HuH-7.5 (cell line): ENCODE data around the gene SLC31A2.

Experiments
- DNase-seq: peaks from one replicate; pipeline ENCODE4 v3.0.0; 2011; ENCODE audit warnings: low spot score

Gene SLC31A2

GRCh38 chr9:113151696-113152630 is 1.2 kb downstream of the SLC31A2 start:
- no peak for DNase-seq

- no peak for DNase-seq
These were observed 1.9 kb downstream of the SLC31A2 start for GRCh38 chr9:113152699-113153098.

- DNase-seq = no peak
These were observed 2.8 kb downstream of the SLC31A2 start for GRCh38 chr9:113153599-113153998.

GRCh38 chr9:113154471-113154870 is 3.7 kb downstream of the SLC31A2 start:
- DNase-seq = no peak

- no peak for DNase-seq
These were observed 4.1 kb downstream of the SLC31A2 start for GRCh38 chr9:113154946-113155345.

- DNase-seq = no peak
These were observed 5.2 kb downstream of the SLC31A2 start for GRCh38 chr9:113155911-113156588.

GRCh38 chr9:113156880-113157279 is 6.1 kb downstream of the SLC31A2 start:
- no peak for DNase-seq

GRCh38 chr9:113158446-113158845 is 7.6 kb downstream of the SLC31A2 start:
- no peak for DNase-seq

- DNase-seq = no peak
These were observed 9.8 kb downstream of the SLC31A2 start for GRCh38 chr9:113160571-113160970.

GRCh38 chr9:113163001-113163400 is 12.2 kb downstream of the SLC31A2 start:
- DNase-seq = no peak

- DNase-seq = no peak
These were observed 13.9 kb downstream of the SLC31A2 start for GRCh38 chr9:113164536-113165300.

GRCh38 chr9:113166039-113166438 is 15.2 kb downstream of the SLC31A2 start:
- DNase-seq = no peak

GRCh38 chr9:113168809-113169208 is 18.0 kb downstream of the SLC31A2 start:
- no peak for DNase-seq

GRCh38 chr9:113173341-113173740 is 22.5 kb downstream of the SLC31A2 start:
- DNase-seq = no peak

GRCh38 chr9:113176803-113177202 is 26.0 kb downstream of the SLC31A2 start:
- DNase-seq = no peak

GRCh38 chr9:113177251-113177650 is 26.4 kb downstream of the SLC31A2 start:
- no peak for DNase-seq

- DNase-seq = no peak
These were observed 27.3 kb downstream of the SLC31A2 start for GRCh38 chr9:113178087-113178486.

GRCh38 chr9:113179839-113180238 is 29.0 kb downstream of the SLC31A2 start:
- no peak for DNase-seq

- DNase-seq = no peak
These were observed 30.4 kb downstream of the SLC31A2 start for GRCh38 chr9:113181165-113181564.

GRCh38 chr9:113183956-113184488 is 33.2 kb downstream of the SLC31A2 start:
- DNase-seq = no peak

- no peak for DNase-seq
These were observed 33.7 kb downstream of the SLC31A2 start for GRCh38 chr9:113184539-113184938.

- DNase-seq = no peak
These were observed 34.5 kb downstream of the SLC31A2 start for GRCh38 chr9:113185271-113185670.
